Loucy (cell line): ENCODE measurements around the gene MALT1.

Experiments
- EZH2phosphoT487 ChIP-seq: fragments of 200-600 bp; IDR thresholded peaks from 2 replicates; pipeline ENCODE4 v1.6.1; 2018; ENCODE audit warnings: antibody characterized with exemption, mild to moderate bottlenecking, moderate library complexity, borderline replicate concordance
- TF ChIP-seq, protein P1 (sequence below): fragments of 200-600 bp; sonication (generic); conservative IDR thresholded peaks from 2 replicates; pipeline ENCODE4 v1.5.1; 2014; ENCODE audit warnings: mild to moderate bottlenecking, antibody characterized with exemption, low read length

- TF ChIP-seq, protein P1, sequence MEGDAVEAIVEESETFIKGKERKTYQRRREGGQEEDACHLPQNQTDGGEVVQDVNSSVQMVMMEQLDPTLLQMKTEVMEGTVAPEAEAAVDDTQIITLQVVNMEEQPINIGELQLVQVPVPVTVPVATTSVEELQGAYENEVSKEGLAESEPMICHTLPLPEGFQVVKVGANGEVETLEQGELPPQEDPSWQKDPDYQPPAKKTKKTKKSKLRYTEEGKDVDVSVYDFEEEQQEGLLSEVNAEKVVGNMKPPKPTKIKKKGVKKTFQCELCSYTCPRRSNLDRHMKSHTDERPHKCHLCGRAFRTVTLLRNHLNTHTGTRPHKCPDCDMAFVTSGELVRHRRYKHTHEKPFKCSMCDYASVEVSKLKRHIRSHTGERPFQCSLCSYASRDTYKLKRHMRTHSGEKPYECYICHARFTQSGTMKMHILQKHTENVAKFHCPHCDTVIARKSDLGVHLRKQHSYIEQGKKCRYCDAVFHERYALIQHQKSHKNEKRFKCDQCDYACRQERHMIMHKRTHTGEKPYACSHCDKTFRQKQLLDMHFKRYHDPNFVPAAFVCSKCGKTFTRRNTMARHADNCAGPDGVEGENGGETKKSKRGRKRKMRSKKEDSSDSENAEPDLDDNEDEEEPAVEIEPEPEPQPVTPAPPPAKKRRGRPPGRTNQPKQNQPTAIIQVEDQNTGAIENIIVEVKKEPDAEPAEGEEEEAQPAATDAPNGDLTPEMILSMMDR: no peak
- no peak for TF ChIP-seq EZH2phosphoT487
Observed at GRCh38 chr18:58714821-58715220, 43.6 kb downstream of the MALT1 start.
